ENCODE results near the gene SCGB3A2.

SCGB3A2 gene, protein sequence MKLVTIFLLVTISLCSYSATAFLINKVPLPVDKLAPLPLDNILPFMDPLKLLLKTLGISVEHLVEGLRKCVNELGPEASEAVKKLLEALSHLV

DNA sequence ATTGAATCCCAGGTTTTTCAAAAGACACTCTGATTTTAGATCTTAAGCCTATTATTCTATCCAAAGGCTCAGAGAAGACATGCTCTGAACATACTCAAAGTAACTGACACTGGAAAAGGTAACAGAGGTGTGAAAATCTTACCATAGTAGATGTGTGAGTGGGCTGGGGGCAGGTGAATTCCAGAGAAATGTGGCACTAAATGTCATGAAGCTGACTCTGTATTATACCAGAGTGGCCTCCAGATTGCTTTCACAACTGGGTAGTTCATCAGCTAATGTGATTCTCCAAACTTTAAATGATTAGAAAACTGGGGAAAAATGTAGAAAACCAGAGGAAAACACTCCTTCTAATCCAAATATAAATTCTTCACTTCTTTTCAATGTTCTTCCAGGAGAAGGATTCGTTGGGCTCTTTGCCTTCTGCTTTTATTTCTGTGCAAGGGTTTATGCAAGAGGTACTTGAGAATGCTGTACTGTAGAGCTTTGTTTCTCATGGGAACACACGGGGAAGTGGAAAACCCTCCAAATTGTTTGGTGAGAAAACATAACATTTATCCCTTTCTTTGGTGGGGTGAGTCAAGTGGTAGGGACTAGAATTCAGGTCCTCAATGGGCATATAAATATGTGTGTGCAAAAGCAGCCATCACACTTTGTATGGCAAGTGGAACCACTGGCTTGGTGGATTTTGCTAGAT is at the start of gene SCGB3A2:
Gene SCGB3A2, plus strand, starts transcription at position 646 of the 694 bp plus-strand sequence. CDS start 93 bp downstream, outside the sequence.
- no peak for DNase-seq

DNA sequence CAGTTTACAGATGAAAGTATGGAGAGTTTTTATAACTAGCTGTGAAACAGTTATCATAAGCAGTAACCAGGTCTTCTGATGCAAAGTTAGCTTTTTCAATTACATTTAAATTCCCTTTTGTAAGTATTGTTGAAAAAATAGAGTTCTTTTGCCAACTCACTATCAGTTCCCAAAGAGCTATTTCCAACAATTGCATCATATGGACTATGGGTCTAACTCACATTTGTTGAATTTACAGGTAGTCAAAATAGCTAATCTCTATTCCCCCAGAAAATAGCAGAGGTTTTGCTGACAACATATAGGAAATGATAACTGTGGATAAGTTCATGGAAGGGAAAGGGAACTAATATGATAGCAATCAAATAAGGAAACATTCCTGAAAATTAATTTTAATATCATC is 48.5 kb upstream of the SCGB3A2 start:
- DNase-seq: no peak

DNA sequence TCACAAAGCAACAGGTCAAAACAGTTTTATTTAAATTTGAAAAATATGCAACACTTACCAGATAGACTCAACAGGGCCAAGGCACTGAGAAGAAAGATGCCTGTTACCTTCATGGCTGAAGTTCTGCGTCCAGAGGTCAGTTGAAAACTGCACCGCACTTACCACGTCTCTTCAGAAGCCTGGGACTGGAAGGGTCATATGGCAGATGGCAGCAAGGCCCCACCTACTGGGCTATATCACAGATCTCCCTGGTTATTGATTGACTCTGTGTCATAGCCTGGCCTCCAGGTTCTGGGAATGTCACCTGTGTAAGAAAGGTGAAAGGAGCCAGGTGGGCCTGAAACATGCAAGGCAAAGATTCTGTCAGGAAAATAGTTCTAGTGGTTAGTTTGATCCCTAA is 47.0 kb upstream of the SCGB3A2 start, which contains the start of gene SPINK1:
Gene SPINK1, minus strand, starts transcription at position 207 of the 400 bp plus-strand sequence. Its CDS starts 94 bp downstream, at position 113.
- DNase-seq: no peak

DNA sequence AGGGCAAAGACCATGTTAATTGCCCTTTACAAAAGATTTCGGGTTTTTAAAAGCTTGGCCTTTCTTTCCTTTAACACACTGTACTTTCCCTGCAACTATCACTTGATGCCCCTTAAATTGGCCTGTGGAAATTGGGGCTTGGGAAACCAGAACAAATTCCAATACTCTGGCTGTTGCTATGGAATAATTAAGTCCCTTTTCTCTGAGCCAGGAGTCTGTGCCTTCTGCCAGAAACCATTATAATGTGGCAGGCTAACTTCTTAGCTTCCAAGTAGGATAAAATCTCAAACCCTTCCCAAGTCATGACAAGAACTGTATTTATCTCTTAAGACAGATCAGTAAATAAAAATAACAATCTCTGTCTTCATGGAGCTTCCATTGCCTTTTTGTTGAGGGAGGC is 46.0 kb upstream of the SCGB3A2 start:
- DNase-seq: no peak

DNA sequence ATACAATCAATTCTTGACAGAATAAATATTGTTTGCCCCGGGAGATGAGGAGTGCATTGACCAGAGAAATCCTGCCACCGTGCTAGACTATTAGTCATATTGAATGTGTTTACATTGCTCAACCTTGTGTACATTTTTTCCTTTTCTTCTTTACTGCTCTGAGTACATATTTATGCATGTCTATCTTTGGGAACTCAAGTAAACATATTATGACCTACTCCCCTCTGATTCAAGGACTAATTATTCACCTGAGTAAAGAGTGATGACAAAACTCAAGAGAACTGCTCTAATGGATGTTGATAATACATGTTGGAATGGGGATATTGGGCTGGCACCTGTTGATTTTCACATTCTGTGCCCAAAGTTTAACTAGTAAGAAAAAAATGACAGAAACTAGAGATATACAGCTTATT is 43.1 kb upstream of the SCGB3A2 start:
- DNase-seq: no peak

DNA sequence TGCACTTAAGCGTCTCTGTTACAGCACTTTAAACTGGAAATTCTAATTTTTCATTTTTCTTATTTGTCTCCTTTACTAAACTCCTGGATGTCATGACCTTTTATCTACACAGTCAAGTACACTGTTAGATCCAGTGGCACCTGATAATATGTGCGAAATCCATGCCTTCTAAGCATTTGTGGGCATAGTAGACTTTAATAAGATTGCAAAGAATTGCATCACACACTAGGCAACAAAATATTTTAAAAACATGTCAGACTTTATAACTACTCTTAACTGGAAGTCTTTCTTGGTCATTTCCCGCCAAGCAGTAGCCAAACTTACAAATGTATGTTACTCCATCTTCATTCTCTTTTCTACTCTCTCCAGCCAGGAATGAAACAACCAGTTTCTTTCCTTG is 42.1 kb upstream of the SCGB3A2 start:
- no peak for DNase-seq

DNA sequence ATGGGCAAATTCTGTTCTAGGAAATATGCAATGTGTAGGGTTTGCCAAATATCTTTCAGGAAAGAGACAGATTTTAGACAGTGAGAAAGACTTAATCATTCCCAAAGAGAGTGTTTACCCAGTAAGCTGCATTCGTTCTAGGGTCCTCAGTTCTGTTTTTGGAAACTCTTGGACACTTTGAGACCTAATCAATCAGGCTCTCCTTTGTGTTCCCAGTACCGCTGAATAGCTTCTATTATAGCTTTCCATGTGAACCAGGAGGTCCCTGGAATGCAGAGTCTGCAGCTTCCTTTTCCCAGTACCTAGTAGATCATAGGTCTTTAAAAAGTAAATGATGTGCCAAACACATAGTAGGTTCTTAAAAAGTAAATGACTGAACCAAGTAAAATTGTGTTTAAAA is 35.6 kb upstream of the SCGB3A2 start:
- no peak for DNase-seq

DNA sequence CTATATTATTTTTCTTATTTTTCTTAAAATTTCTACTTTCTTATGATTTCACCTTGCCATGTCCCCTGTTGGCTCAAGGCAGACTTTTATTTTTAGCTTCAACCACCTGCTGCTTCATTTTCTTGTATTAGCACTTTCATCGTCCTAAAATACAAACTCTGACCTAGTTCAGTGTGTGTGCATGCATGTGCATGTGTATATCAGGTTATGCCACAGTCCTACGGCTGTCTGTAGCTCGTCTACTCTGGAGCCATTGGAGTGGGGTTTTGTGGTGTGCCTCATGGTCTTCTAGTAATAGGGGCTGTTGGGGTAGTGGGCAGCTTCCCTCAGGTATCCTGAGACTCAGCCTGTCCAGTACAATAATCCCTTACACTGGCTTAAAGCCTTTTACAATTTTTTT is 33.7 kb upstream of the SCGB3A2 start:
- DNase-seq: no peak

DNA sequence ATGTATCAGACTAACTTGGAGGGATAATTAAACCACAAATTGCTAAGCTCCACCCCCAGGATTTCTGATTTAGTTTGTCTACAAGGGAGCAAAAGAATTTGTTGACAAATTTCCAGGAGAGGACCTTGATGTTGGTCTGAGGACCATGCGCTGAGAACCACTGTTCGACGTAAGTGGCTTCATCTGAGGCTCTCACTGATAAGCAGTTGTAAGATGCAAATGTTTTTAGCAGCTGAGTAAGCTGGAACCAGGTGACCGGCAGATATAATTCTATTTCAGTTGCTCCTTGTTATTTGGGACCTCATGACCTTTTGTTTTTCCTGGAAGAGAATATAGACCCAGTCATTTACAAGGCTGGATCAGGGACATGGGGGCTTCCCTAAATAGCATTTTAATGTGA is 32.9 kb upstream of the SCGB3A2 start:
- DNase-seq: no peak

DNA sequence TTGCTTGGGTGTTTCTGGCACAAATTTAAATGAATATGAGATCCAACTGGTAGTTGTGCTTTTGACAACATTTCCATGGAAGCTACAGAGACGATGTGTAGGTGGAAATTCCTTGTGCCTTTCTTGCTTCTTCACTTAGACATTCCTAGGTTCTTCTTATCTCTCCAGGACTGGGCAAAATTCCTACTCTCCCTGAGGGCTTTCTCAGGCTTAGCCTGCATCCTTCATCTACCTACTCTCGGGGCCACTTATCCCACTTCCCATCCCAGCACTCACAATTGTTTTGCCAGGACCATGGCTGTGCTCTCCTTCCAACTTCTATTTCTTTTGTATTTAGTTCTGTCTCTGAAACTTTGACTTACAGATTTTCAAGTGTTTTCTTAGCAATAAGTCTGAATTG is 29.3 kb upstream of the SCGB3A2 start:
- no peak for DNase-seq

DNA sequence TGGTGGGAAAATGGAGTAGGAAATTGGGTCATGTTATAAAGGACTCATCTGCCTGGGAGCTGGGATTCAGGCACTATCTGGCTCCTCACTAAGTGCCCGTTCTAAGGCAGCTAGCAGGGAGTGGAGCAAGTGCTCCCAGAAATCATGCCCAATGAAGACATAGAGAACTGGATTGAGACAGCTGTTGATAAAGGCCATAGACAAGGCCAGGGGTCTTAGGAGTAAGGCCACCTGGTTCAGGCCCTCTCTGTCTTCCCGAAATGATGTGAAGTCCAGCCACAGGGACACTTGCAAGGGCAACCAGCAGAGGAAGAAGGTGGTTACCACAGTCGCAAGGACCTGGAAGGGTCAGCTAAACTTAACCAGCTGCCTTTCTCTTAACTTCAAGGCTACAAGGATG is 26.9 kb upstream of the SCGB3A2 start:
- DNase-seq: no peak

DNA sequence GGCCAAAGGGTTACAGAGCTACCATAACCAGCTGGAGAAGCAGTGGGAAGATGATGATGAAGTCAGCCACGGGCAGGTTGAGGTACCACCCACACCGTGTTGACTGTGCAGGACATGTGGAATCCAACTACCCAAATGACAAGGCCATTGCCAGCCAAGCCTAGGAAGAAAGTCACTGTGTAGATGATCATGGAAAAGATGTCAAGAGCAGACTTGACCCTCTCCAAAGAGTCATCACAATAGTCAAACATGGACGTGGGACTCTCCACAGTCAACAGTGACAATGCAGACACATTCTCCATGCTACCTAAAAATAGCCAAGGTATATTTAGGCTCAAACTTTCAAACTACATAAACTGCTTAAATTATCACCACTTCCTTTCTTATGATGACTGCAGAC is 26.1 kb upstream of the SCGB3A2 start:
- no peak for DNase-seq

DNA sequence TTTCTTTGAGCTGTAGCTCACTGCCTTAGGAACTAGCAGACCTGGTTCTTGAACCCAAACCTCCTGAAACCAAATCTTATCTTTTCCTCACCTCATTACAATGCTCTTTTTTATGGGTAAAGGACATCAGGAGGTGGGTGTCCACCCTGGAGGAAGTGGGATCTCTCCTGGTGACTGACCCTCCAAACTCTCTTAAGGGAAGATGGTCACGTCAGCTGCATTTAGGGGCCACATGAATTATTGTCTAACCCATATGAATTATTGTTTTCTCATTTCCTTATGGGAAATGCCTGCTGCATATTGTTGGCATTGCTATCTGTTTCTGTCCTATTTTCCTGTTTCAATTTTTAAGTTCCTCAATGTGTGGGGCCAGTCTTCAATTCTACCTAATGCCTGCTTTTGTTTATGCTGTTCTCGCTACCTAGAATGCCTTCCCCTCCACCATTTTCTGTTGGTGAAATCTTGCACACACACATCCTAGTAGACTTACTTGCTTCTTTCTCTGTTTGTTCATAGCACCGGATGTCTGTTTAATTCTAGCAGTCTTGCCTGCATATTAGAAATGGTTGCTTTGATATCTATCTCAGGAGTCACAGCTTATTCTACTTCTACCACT is 25.0 kb upstream of the SCGB3A2 start:
- no peak for DNase-seq

DNA sequence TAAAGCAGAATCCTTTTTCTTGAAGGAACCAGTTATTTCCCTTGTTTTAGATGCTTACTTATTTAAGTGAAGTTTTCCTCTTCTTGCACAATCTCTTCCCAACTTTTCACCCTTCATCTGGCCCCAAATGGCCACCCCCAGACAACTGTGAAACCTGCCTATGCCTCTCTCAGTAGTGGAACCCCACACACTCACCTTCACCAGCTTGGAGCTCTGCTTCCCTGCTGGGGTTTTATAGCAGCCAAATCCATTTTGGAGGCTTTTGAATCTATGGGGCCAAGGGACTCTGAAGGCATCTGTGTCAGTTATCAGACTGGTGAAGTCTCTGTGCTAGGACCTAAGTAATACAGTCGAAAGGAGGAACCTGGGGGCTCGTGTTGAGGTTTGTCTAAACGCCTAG is 24.2 kb upstream of the SCGB3A2 start:
- DNase-seq: no peak

DNA sequence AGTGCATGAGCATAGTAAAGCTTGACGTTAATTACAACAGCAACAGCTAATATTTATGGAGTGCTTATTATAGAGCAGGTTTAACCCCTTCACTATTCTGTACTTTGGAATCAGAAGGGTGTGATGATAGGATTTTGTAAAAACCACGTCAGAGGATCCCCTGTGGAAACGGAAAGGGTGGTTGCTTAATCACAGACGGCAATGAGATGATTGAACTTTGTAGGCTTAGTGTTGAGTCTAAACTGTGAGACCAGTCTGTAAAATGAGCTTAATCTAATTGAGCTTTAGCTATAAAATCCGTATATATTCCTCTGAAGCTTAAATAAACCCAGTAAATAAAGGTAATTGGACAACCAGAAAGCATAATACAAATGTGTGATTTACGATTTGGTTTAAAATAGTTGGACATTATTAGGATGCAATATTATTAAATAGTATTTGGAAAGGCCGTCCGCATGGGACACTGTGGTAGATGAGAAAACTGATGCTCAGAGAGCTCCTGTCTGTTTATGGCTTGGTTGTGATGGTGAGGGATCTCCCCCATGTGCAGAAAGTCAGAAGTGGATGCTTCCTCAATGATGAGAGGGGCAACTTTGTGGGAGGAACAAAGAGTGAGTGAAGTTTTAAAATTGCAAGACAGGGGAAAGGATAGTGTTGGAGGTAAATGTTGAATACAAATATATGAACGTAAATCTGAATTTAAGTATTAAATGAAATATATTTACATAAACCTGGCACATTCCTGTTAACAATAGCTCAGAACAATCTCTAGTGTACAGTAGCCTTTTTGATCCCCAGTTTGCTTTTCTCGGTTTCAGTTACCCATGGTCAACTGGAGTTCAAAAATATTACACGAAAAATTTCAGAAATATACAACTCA is 23.4 kb upstream of the SCGB3A2 start:
- no peak for DNase-seq

DNA sequence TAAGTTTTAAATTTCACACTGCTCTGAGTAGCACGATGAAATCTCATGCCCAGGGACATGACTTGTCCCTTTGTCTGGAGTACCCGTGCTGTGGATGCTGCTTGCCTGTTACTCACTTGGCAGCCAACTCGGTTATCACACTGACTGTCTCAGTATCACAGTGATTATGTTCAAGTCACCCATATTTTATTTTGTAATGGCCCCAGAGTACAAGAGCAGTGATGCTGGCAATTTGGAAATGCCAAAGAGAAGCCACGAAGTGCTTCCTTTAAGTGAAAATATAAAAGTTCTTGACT is 22.8 kb upstream of the SCGB3A2 start:
- no peak for DNase-seq

DNA sequence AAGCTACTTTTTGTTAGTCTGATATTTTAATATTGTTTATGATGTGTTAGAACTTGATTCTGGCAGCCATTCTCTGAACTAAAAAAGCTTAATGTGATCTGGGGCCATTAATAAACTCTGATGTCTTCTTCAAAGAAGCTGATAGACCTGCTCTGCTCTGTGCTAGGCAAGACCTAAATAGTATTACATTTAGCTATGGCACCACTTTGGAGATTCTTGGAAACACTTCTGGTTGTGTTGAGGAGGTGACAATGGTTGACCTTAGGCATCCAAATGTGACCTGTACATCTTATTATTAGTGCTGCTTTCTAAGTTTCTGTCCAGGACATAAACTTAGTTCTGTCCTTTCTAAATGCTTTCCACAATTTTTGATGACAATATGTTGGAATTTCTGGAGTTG is 21.7 kb upstream of the SCGB3A2 start:
- no peak for DNase-seq

DNA sequence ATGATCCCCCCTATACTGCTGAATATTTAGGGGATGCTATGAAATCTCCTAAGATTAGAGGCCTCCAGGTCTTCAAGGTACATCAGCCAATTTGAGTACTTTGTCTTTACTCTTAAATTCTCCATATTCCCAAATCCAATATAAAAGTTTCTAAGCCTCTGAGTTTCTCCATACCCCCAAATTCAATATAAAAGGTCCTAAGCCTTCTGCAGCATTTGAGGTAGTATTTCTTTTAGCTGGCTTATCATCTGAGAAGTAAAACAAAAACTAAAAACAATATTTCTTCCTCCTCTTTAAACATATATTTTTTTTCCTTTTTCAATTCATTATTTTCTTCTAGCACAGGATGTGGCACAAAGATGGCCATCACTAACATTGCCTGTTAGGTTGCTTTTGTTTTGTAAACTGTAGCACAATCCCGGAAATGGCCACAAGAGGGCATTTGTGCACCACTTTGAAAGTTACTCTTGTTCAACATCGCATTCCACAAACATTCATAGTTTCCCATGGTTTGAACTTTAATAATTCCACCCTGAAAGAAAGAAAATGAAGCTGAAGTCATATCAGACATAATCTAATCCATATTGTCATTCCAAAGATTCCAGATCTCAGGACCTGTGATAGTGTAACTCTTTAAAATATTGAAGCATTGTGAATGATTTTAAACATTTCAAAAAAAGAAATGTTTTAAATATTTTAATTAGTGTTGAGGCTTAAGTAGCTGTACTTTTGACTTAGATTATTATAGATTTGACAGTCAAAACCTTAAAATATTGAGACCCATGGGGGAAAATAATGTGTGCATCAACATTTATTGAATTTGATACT is 21.0 kb upstream of the SCGB3A2 start:
- peak; percentile 8 for DNase-seq

DNA sequence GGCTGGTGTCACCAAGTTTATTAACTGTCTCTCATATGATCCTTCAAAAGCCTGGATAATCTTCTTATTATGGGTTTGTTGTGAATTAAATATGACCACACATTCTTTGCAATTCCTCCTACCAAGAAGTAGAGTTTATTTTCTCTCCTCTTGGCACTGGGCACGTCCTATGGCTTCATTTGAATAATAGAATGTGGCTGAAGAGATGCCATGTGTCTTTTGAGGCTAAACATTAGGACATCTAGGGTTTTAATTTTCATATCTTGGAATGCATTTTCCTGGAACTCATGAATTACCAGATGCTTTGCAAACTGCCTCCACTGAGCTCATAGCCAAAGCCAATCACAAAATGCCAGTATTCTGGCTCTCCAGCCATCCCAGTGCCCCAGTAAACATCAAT is 19.9 kb upstream of the SCGB3A2 start:
- no peak for DNase-seq

DNA sequence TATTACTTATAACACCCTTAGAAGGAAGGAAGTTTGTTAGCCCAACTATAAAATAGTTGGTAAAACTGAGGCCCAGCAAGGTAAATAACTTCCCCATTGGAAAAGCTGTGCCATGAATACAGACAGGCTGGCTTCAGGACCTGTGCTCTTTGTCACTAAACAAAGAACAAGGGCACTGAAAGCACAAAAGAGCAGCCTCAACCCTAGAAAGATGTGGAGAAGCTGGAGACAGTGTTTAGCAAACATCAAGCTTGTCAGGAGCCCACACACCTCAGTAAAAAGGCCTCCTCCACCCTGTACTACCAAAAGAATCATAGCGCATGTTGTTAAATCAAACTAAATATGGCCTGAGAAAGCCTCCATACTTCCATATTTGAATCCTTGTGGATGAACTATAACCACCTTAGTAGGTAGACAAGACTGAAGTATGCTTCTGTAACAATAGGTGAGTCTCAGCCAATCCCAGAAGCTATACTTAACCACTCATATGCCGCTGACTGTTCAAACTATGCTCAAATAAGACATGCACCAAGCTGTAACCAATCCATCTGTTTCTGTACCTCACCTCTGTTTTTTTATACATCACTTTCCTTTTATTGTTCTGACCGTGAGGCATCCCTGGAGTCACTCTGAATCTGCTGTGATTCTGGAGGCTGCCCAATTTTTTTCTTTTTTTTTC is 18.4 kb upstream of the SCGB3A2 start:
- DNase-seq: no peak

DNA sequence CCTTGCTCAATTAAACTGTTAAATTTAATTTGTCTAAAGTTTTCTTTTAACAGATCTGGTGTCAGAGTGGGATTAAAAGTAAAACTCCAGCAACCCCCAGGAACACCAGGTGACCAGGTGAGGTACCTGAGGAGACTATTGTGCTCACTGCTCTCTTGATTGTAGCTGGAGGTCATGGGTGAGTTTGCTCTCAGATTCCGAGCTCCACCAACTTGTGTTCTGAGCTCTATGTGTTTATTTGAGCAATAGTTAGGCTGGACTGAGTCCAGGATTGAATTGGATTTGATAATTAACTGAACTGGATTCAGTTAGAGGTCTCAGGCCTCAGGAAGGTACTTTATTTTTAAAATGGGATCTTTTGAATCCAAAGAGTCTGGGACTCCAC is 17.9 kb upstream of the SCGB3A2 start:
- no peak for DNase-seq

DNA sequence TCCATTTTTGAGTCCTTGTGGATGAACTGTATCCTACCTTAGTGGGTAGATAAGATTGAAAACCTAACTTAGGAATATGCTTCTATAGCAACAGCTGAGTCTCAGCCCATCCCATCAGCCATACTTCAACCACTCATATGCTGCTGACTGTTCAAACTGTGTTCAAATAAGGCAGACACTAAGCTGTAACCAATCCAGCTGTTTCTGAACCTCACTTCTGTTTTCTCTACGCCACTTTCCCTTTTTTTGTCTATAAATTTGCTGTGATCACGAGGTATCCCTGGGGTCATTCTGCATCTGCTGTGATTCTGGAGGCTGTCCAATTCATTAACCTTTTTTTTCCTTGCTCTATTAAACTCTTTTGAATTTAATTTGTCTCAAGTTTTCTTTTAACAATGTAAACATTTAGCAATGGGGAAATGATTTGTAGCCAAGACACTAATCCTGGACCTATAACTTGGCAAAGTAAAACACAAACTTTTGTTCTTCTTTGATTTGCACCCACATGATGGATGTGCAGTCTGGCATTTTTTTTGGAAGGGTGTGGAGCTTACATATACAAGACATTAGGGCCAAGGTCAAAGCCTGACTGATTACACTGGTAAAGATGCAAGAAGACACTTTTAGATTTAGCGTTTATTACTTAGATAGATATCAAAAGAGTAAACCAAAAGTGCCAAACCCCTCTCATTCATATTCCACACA is 14.9 kb upstream of the SCGB3A2 start:
- no peak for DNase-seq

Data from activated effector memory CD4-positive, alpha-beta T cell treated with Interleukin-2 at 50 U/mL for 16 hours (primary cell).